Transverse colon (tissue), 4 donors: ENCODE measurements around the gene EHMT1. TPM values are rescaled to one million over a fixed set of nuclear protein-coding genes. Genes with fewer than 3 reads are reported as not detected.

Experiments used
- DNase-seq: peaks from one replicate; pipeline ENCODE4 v3.0.0-alpha.2; 2019
- H3K27ac ChIP-seq, 4 donors: fragments of 200-600 bp; sonication (generic); 2 replicates each; pipeline ENCODE4 v1.5.1; 2016 to 2018; ENCODE audit warnings: inconsistent platforms in 4 of 4
- H3K27me3 ChIP-seq: fragments of 200-600 bp; sonication (generic); 2 replicates; pipeline ENCODE4 v1.5.1; 2017; ENCODE audit warnings: inconsistent platforms
- H3K36me3 ChIP-seq, 4 donors: fragments of 200-600 bp; sonication (generic); 2 replicates each; pipeline ENCODE4 v1.5.1; 2017 to 2019; ENCODE audit warnings: inconsistent platforms in 4 of 4
- H3K4me1 ChIP-seq, 4 donors: fragments of 200-600 bp; sonication (generic); 2 replicates each; pipeline ENCODE4 v1.5.1; 2017 to 2020; ENCODE audit warnings: inconsistent platforms in 4 of 4
- H3K4me3 ChIP-seq, 4 donors: fragments of 200-600 bp; sonication (generic); 1 replicate in 1 of 4; 2 replicates in 3 of 4; pipeline versions ENCODE4 v1.5.1 to v1.6.1; 2017 to 2019; ENCODE audit warnings: inconsistent platforms in 4 of 4
- H3K9me3 ChIP-seq, 2 donors: fragments of 200-600 bp; sonication (generic); 2 replicates each; pipeline ENCODE4 v1.5.1; 2017 to 2019; ENCODE audit warnings: inconsistent platforms in 2 of 2
- EP300 ChIP-seq: sonication (generic); formaldehyde crosslinking; IDR thresholded peaks from one replicate; pipeline ENCODE4 v1.6.1; 2017; ENCODE audit warnings: antibody characterized with exemption, low read depth
- POLR2A ChIP-seq: fragments of 450-650 bp; IDR thresholded peaks from one replicate; pipeline ENCODE4 v1.6.1; 2016; ENCODE audit warnings: antibody characterized with exemption, mild to moderate bottlenecking, moderate library complexity
- POLR2AphosphoS5 ChIP-seq, 3 donors: sonication (generic); formaldehyde crosslinking; IDR thresholded peaks; one replicate each; pipeline ENCODE4 v1.6.1; 2016; ENCODE audit warnings: antibody characterized with exemption in 3 of 3
- WGBS, 2 donors: methylation state at CpG; one replicate each; pipeline ENCODE4 v1.1.5; 2018; ENCODE audit warnings: low coverage in 1 of 2; 5-methylcytosine and 5-hydroxymethylcytosine counted together
- in situ Hi-C, 4 donors: fragments of 200-750 bp; cut with MboI; loops; one replicate each; pipeline versions ENCODE4 v1.15.0 to v1.15.1; 2017; ENCODE audit warnings: low sequenced_read_pairs in 3 of 4, low pct_ligation_motif_present in 1 of 4, low pct_unique_long_range_greater_than_20kb in 1 of 4
- intact Hi-C: fragments of 100-400 bp; cut with DNase I; formaldehyde crosslinking; loops from one replicate; pipeline ENCODE4 v1.15.1; 2023; ENCODE audit warnings: low total_unique reads
- total RNA-seq, 4 donors: library from RNA; depleted of rRNA; stranded (reverse); fragments of >200 nt; gene quantifications; one replicate each; pipeline ENCODE4 v1.1.0, GENCODE V29; 2016
- TF ChIP-seq, protein P1 (sequence below), 5 experiments: fragments of 200-600 bp in 3 of 5; fragments of 450-650 bp in 2 of 5; sonication (generic) in 3 of 5; IDR thresholded peaks; 1 replicate in 2 of 5; 2 replicates in 3 of 5; pipeline ENCODE4 v1.5.1; 2016 to 2017; ENCODE audit warnings: antibody characterized with exemption in 5 of 5, inconsistent platforms in 3 of 5, mild to moderate bottlenecking in 2 of 5, moderate library complexity in 1 of 5

Gene EHMT1
- total RNA-seq, 4 donors from 2014 or later = 93.8 to 184 (median 139) TPM

DNA sequence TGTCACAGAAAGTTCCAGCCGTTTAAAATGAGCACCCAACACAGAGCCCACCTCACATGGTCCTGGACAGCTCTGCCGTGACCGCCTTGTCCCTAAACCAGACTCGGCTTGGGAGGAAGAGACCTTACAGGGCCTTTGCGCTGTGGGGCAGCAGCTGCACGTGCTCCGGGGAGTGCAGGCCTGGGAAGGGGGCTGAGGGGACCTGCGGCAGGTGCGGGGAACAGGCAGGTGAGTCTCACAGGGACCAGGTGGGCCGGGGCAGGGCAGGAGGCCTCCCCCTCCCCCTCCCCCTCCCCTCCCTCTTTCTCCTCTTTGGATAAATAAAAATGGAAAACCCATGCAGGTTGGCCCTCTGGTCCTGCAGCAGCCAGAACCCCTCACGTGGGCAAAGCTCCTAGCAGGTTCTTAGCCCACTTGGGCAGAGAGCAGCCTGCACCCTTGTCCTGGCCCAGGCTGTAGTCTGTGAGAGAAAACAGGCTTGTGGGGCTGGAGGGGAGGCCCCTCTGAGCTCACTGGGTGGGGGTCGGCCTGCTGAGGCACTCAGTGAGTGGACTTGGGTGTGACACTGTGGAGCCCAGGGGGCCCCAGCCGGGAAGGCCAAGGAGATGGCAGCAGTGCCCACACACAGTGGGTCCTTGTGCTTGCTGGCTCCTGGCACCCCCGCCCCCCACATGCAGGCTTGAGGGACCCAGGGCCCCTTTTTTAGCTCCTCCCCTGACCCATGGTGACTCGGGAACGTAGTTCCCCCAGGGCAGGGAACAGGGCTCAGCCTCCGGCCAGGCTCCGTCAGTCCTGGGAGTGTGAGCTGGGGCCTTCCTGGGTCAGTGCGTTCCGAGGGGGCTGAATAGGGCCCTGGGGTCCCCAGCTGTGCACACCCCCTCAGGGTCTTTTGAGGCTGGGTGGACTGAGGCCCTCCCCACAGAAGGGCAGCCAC, 218.8 kb downstream of the EHMT1 start:
- peaks cover 0 to 29% (median 13%) of the 10 kb centered on the region in 4 donors for H3K36me3 ChIP-seq
- in situ Hi-C loops = no loop called here

DNA sequence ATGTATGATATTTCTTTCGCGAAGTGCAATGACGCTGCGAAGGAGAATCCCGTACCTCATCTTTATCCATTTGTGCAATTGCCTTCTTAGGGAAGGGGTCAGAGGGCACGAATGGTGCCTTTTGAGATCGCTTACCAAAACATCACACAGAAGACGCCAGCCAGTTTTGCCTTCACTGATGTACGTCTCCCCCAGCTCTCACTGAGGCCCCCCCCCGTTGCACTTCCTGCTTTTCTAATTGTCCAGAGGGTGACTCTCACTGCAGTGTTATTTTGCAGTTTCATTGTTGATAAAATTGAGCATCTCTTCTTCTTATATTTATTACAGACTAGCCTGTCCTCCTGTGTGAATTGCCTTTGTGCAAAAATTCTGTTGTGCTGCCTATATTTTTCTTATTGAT, 219.8 kb downstream of the EHMT1 start:
- Histone ChIP-seq H3K9me3 (no peaks in the 10 kb centered on the region), H3K27me3 (no peaks in the 10 kb centered on the region), H3K36me3 (peaks cover 0 to 20% (median 10%) of the 10 kb centered on the region in 4 donors), H3K27ac (no peak overlapping the region), H3K4me1 (no peaks in the 10 kb centered on the region), H3K4me3 (no peak overlapping the region)
- no peak for TF ChIP-seq EP300
- no peak for TF ChIP-seq POLR2AphosphoS5 (IDR thresholded peaks at IDR 0.05)
- TF ChIP-seq, protein P1, sequence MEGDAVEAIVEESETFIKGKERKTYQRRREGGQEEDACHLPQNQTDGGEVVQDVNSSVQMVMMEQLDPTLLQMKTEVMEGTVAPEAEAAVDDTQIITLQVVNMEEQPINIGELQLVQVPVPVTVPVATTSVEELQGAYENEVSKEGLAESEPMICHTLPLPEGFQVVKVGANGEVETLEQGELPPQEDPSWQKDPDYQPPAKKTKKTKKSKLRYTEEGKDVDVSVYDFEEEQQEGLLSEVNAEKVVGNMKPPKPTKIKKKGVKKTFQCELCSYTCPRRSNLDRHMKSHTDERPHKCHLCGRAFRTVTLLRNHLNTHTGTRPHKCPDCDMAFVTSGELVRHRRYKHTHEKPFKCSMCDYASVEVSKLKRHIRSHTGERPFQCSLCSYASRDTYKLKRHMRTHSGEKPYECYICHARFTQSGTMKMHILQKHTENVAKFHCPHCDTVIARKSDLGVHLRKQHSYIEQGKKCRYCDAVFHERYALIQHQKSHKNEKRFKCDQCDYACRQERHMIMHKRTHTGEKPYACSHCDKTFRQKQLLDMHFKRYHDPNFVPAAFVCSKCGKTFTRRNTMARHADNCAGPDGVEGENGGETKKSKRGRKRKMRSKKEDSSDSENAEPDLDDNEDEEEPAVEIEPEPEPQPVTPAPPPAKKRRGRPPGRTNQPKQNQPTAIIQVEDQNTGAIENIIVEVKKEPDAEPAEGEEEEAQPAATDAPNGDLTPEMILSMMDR (IDR thresholded peaks at IDR 0.05) = no peak
- TF ChIP-seq POLR2A = no peak
- intact Hi-C loops (no loop called here), in situ Hi-C loops (no loop called here)
- DNase-seq = no peak
- 96% methylated on average over 5 to 10 of the region's 10 CpGs for WGBS, 2 donors

More for the DNA sequence above, 218.8 kb downstream of the EHMT1 start:
- intact Hi-C loops = no loop called here
- TF ChIP-seq POLR2AphosphoS5 (IDR thresholded peaks at IDR 0.05) (no peak), EP300 (no peak), POLR2A (no peak)
- TF ChIP-seq, protein P1 (IDR thresholded peaks at IDR 0.05) = no peak
- Histone ChIP-seq H3K27ac (no peak overlapping the region), H3K4me1 (no peaks in the 10 kb centered on the region), H3K9me3 (no peaks in the 10 kb centered on the region), H3K4me3 (no peak overlapping the region), H3K27me3 (no peaks in the 10 kb centered on the region)
- WGBS, 2 donors = 89% methylated on average over 12 of the region's 20 CpGs; no CpG with 5 or more reads in 1 of the 2 donors
- no peak for DNase-seq

DNA sequence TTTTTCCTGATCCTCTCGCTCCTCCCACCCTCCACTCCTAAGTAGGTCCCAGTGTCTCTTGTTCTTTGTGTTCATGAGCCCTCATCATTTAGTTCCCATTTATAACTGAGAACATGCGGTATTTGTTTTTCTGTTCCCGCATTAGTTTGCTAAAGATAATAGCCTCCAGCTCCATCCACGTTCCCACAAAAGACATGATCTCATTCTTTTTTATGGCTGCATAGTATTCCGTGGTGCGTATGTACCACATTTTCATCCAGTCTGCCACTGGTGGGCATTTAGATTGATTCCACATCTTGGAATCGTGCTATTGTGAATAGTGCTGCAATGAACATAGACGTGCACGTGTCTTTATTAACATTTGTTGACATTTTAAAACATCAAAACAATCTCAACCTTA, 224.6 kb downstream of the EHMT1 start:
- Histone ChIP-seq H3K36me3 (no peaks in the 10 kb centered on the region), H3K4me1 (no peaks in the 10 kb centered on the region), H3K9me3 (no peaks in the 10 kb centered on the region), H3K27ac (no peak overlapping the region), H3K4me3 (no peak overlapping the region), H3K27me3 (no peaks in the 10 kb centered on the region)
- intact Hi-C loops (no loop called here), in situ Hi-C loops (no loop called here)
- WGBS, 2 donors = 82 to 95% methylated on average over 9 of the region's 9 CpGs
- no peak for DNase-seq
- TF ChIP-seq EP300 (no peak), POLR2A (no peak), POLR2AphosphoS5 (IDR thresholded peaks at IDR 0.05) (no peak)
- TF ChIP-seq, protein P1 (IDR thresholded peaks at IDR 0.05) = no peak

DNA sequence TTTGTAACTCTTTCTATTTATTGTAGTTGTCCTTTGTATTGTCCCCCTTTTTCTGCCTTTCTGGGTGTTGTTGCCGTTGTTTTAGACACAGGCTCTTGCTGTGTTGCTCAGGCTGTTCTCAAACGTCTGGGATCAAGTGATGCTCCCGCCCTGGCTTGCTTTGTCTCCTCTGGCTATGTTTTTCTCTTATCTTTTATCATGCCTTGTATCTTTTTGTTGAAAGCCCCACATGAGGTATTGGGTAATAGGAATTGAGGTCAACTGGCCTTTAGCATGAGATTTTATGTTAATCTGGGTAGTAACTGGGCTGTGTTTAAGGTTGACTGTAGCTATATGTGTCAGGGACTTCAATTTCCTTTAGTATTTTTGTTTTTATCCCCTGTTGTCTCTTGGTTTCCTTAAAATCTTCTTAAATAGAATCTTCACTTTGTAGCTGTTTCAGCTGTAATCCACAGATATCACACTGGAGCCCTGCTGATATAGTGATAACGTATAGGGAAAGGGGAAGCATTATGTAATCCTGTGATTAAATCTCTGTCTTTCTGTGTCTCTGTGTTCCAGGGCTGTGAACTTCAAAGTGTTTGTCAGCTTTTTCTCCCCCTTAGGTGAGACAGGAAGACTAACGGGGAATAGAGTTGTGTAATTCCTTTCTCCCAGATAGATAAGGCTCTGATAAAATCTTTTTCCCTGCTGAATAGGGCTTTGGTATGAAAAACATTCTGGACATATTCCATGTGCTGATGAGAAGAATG, 232.9 kb downstream of the EHMT1 start:
- TF ChIP-seq EP300 (no peak), POLR2AphosphoS5 (IDR thresholded peaks at IDR 0.05) (no peak), POLR2A (no peak)
- TF ChIP-seq, protein P1 (IDR thresholded peaks at IDR 0.05) = no peak
- intact Hi-C loops (no loop called here), in situ Hi-C loops (no loop called here)
- no peak overlapping the region for H3K27ac ChIP-seq
- no peaks in the 10 kb centered on the region for H3K27me3 ChIP-seq
- no peak for DNase-seq
- no peak overlapping the region for H3K4me3 ChIP-seq
- WGBS, 2 donors = 70 to 79% methylated on average over 5 of the region's 5 CpGs
- H3K4me1 ChIP-seq = no peaks in the 10 kb centered on the region
- no peaks in the 10 kb centered on the region for H3K36me3 ChIP-seq
- peaks cover 14 to 22% of the 10 kb centered on the region in 2 donors for H3K9me3 ChIP-seq
